Keratinocyte (primary cell): Measurements from ENCODE around the gene LPGAT1.

Experiments
- EZH2 ChIP-seq: IDR thresholded peaks from one replicate; pipeline ENCODE4 v1.6.1; 2012; ENCODE audit warnings: inconsistent platforms, mild to moderate bottlenecking, low read length, moderate library complexity
- TF ChIP-seq, protein P1 (sequence below), 3 experiments: IDR thresholded peaks in 1 of 3; conservative IDR thresholded peaks in 1 of 3; optimal IDR thresholded peaks in 1 of 3; 2 replicates in 2 of 3; 3 replicates in 1 of 3; pipeline versions ENCODE3 to v1.5.1; 2011; ENCODE audit warnings: low read length in 3 of 3, mild to moderate bottlenecking in 3 of 3, moderate library complexity in 2 of 3, control low read depth in 1 of 3, inconsistent platforms in 1 of 3; ENCODE audit not compliant: insufficient read depth in 2 of 3; ENCODE audit errors: extremely low read depth in 1 of 3

DNA sequence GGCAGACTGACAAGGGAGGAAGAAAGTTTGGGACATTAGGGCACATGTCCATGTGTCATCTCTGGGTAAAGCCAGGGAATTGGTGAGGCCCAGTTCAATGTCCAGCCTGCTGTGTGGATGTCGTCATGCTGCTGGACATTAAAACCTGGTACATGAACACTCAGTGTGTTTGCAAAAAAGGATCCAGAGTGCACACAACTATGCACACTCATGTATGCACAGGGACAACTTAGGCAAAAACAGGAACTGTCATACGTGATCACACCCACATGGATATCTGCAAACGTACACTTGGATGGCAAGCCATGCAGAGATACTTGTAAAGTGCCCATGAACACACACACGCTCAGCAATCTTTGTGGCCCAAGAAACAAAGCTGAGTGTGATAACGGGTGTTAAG lies 107.3 kb downstream of the LPGAT1 start:
- TF ChIP-seq, protein P1, sequence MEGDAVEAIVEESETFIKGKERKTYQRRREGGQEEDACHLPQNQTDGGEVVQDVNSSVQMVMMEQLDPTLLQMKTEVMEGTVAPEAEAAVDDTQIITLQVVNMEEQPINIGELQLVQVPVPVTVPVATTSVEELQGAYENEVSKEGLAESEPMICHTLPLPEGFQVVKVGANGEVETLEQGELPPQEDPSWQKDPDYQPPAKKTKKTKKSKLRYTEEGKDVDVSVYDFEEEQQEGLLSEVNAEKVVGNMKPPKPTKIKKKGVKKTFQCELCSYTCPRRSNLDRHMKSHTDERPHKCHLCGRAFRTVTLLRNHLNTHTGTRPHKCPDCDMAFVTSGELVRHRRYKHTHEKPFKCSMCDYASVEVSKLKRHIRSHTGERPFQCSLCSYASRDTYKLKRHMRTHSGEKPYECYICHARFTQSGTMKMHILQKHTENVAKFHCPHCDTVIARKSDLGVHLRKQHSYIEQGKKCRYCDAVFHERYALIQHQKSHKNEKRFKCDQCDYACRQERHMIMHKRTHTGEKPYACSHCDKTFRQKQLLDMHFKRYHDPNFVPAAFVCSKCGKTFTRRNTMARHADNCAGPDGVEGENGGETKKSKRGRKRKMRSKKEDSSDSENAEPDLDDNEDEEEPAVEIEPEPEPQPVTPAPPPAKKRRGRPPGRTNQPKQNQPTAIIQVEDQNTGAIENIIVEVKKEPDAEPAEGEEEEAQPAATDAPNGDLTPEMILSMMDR (optimal IDR thresholded peaks at IDR 0.05 in 1 of 3, IDR thresholded peaks at IDR 0.05 in 1 of 3, conservative IDR thresholded peaks at IDR 0.05 in 1 of 3; ENCODE audit: extremely low read depth in 1 of 3, insufficient read depth in 2 of 3, low read length in 3 of 3) = no peak
- no peak for TF ChIP-seq EZH2
